Muscle layer of duodenum (tissue), 2 donors: ENCODE results near the gene EGLN3.

Experiments
- H3K27ac ChIP-seq: one replicate; pipeline ENCODE4 v1.7.0; 2013; ENCODE audit warnings: mild to moderate bottlenecking, low read length
- H3K27me3 ChIP-seq: one replicate; pipeline ENCODE4 v1.7.0; 2013; ENCODE audit warnings: low read depth, mild to moderate bottlenecking, control low read depth, low read length
- H3K36me3 ChIP-seq, 2 donors: one replicate each; pipeline ENCODE4 v1.7.0; 2013; ENCODE audit warnings: low read length in 2 of 2, control low read depth in 1 of 2, mild to moderate bottlenecking in 1 of 2; ENCODE audit not compliant: insufficient read depth in 2 of 2, control insufficient read depth in 1 of 2
- H3K4me1 ChIP-seq, 2 donors: one replicate each; pipeline ENCODE4 v1.7.0; 2013; ENCODE audit warnings: low read length in 2 of 2, mild to moderate bottlenecking in 2 of 2, control low read depth in 1 of 2, moderate library complexity in 1 of 2; ENCODE audit not compliant: insufficient read depth in 2 of 2, control insufficient read depth in 1 of 2
- H3K4me3 ChIP-seq, 2 donors: one replicate each; pipeline ENCODE4 v1.7.0; 2013; ENCODE audit warnings: low read length in 2 of 2, low read depth in 1 of 2, mild to moderate bottlenecking in 1 of 2
- H3K9me3 ChIP-seq, 2 donors: one replicate each; pipeline ENCODE4 v1.7.0; 2013; ENCODE audit warnings: low read length in 2 of 2, control low read depth in 1 of 2, mild to moderate bottlenecking in 1 of 2; ENCODE audit not compliant: control insufficient read depth in 1 of 2
- donor health status: healthy.

Gene EGLN3

DNA sequence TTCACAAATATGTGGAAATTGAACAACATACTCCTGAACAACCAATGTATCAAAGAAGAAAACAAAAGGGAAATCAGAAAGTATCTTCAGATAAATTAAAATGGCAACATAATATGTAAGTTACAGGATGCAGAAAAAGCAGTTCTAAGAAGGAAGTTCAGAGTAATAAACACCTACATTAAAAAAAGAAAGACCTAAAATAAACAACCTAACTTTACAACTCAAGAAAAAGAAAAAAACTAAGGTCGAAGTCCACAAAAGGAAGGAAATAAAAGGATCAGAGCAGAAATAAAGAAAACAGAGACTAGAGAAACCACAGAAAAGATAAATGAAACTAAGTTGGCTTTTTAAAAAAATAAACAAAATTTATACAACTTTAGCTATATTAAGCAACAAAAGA lies 59.2 kb downstream of the EGLN3 start:
- Histone ChIP-seq H3K4me1 (no peaks in the 10 kb centered on the region), H3K4me3 (no peak overlapping the region)

GRCh38 chr14:33884916-33885315 lies 66.0 kb downstream of the EGLN3 start:
- Histone ChIP-seq H3K27ac (no peak overlapping the region), H3K27me3 (no peaks in the 10 kb centered on the region), H3K4me1 (no peaks in the 10 kb centered on the region), H3K4me3 (no peak overlapping the region), H3K9me3 (peaks cover 0 to 2% of the 10 kb centered on the region in 2 donors), H3K36me3 (no peaks in the 10 kb centered on the region)

More for the DNA sequence above, 59.2 kb downstream of the EGLN3 start:
- Histone ChIP-seq H3K27me3 (no peaks in the 10 kb centered on the region), H3K36me3 (no peaks in the 10 kb centered on the region), H3K9me3 (no peaks in the 10 kb centered on the region), H3K27ac (no peak overlapping the region)

DNA sequence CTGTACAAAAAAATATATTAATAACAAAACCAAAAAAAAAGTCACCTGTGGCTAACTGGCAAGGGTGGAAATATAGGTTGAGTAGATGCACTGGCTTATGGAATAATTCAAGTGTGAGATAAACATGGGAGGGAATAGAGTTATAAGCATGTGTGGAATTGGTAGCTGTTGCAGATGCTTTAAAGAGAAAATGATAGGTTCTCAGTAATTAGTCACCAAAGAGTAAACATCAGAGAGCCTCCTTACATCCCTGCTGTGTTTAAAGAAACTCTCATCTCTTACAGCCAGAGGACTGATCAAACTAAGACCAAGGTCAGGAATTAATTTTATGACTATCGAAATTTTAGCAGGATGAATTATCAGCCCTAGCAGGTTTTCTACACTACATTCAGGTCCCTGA lies 70.5 kb downstream of the EGLN3 start:
- Histone ChIP-seq H3K27me3 (no peaks in the 10 kb centered on the region), H3K27ac (no peak overlapping the region), H3K9me3 (peaks cover 0 to 20% of the 10 kb centered on the region in 2 donors), H3K4me3 (no peak overlapping the region), H3K36me3 (no peaks in the 10 kb centered on the region), H3K4me1 (no peaks in the 10 kb centered on the region)

GRCh38 chr14:33879684-33880286 lies 71.1 kb downstream of the EGLN3 start:
- Histone ChIP-seq H3K4me3 (no peak overlapping the region), H3K27ac (no peak overlapping the region), H3K4me1 (no peaks in the 10 kb centered on the region), H3K27me3 (no peaks in the 10 kb centered on the region), H3K36me3 (no peaks in the 10 kb centered on the region), H3K9me3 (peaks cover 0 to 20% of the 10 kb centered on the region in 2 donors)

GRCh38 chr14:33876274-33876673 lies 74.6 kb downstream of the EGLN3 start:
- H3K27ac ChIP-seq = no peak overlapping the region
- no peaks in the 10 kb centered on the region for H3K4me1 ChIP-seq
- no peak overlapping the region for H3K4me3 ChIP-seq
- peaks cover 0 to 18% of the 10 kb centered on the region in 2 donors for H3K9me3 ChIP-seq
- H3K27me3 ChIP-seq = no peaks in the 10 kb centered on the region
- no peaks in the 10 kb centered on the region for H3K36me3 ChIP-seq
